D721Med (cell line): ENCODE measurements around the gene NCKAP5.

Experiments used
- DNase-seq: peaks from one replicate; pipeline ENCODE4 v3.0.0; 2011; ENCODE audit warnings: low spot score; ENCODE audit not compliant: insufficient read length
- FAIRE-seq: peaks from 2 replicates; lab custom pipeline; 2011; peaks lifted over from hg19 to GRCh38; lab: Jason Lieb, UNC
- CTCF ChIP-seq: IDR thresholded peaks from 2 replicates; pipeline ENCODE4 v1.5.1; 2012; ENCODE audit warnings: mild to moderate bottlenecking, control low read depth; ENCODE audit not compliant: insufficient read depth; ENCODE audit errors: missing control alignments

Gene NCKAP5

GRCh38 chr2:132754392-132754791 lies 813.9 kb downstream of the NCKAP5 start:
- no peak for TF ChIP-seq CTCF
- no peak for DNase-seq
- no peak for FAIRE-seq

GRCh38 chr2:132752421-132753206 lies 815.6 kb downstream of the NCKAP5 start:
- FAIRE-seq (no peak), DNase-seq (no peak)
- TF ChIP-seq CTCF: no peak

GRCh38 chr2:132751836-132752235 lies 816.4 kb downstream of the NCKAP5 start:
- no peak for TF ChIP-seq CTCF
- no peak for DNase-seq
- no peak for FAIRE-seq

GRCh38 chr2:132750606-132751005 lies 817.7 kb downstream of the NCKAP5 start:
- no peak for DNase-seq
- TF ChIP-seq CTCF: no peak
- no peak for FAIRE-seq

GRCh38 chr2:132747046-132747445 lies 821.2 kb downstream of the NCKAP5 start:
- no peak for DNase-seq
- FAIRE-seq: no peak
- no peak for TF ChIP-seq CTCF

GRCh38 chr2:132741754-132742153 lies 826.5 kb downstream of the NCKAP5 start:
- no peak for TF ChIP-seq CTCF
- FAIRE-seq: no peak
- no peak for DNase-seq

- DNase-seq (no peak), FAIRE-seq (no peak)
- TF ChIP-seq CTCF: no peak
Observed at GRCh38 chr2:132740081-132740720, 828.1 kb downstream of the NCKAP5 start.
